HG03045 (cell line): Measurements from ENCODE around the gene PSTK.

Experiments used
- ATAC-seq: cut with Tn5 transposase; IDR thresholded peaks from one replicate; pipeline ENCODE4 v1.9.1; 2021; ENCODE audit warnings: mild to moderate bottlenecking, moderate library complexity; ENCODE audit not compliant: unreplicated experiment

PSTK gene

DNA sequence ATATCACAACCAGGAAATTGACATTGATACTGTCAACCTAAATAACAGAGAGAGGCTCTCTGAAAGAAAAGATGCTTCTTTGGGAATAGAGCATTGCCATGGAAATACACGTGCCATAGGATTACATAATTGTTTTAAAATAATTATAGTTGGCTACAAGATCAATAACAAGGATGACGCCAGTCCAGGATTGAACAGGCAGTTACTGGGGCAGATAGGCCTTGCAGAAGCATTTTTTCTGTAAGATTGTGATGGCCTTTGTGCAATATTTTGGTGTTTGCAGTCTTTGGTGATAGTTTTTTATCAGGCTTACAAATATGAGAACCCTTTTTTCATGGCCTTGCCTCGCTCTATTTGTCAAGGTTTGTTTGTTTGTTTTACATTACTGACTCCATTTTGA, 39.1 kb downstream of the PSTK start:
- ATAC-seq: no peak

DNA sequence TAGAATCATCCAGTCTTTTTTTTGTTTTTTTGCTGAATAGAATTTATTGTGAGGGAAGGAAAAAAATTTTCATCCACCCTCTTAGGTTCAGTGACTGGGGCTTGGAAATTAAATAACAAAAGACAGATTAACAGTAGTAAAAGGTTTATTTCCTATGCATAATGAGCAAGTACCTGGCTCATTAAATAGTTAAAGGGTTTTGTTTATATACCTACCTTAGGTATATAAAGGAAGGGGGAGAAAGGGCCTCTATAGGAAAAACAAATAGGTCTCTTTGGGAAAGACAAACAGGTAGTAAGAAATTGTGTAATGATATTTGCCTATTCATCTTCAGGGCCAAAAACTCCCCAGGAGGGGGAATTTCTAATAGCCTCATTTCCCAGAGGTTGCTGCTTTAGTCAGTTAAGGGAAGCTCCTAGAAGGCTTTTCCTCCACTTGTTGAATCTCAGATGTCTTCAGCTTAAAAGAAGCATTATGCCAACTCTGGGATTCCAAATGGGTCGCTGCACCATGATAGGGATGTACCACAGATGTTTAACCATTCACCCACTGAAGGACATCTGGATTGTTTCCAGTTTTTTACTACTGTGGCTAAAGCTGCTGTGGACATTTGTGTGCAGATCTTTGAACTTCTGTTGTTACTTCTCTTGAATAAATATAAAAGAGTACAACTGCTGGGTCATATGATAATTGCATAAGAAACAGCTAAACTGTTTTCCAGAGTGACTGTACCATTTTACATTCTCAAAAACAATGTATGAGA, 39.9 kb downstream of the PSTK start:
- ATAC-seq: no peak

DNA sequence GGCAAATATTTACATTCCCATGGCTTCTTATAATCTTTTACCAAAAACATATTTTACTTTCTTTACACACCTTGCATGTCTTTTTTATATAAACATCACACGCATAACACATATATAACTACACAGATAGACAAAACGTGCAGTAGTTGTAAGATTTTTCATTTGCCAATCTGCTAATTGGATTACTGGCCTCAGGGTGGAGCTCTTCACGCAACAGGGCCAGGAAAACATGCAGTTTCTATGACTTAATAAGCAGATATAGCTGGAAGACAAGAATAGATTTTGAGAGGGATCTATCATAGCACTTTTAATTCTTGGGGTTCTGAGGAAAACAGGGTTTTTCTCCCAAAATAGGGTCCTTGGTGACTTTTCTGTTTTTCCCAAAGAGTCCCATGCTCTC, 41.3 kb downstream of the PSTK start:
- no peak for ATAC-seq

DNA sequence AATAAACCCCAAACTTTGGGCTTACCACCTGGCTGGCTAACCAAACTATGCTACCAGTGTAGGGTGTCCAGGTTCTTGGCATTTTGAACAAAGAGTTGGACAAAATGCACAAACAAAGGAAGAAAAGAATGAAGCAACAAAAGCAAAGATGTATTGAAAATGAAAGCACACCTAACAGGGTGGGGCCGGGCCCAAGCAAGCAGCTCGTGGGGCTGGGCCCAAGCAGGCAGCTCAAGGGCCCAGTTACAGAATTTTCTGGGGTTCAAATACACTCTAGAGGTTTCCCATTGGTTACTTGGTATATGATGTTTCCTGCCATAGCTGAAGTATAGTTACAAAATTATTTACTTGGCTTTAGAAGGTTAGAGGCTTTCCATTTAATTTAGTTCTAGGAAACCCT, 44.3 kb downstream of the PSTK start:
- no peak for ATAC-seq

DNA sequence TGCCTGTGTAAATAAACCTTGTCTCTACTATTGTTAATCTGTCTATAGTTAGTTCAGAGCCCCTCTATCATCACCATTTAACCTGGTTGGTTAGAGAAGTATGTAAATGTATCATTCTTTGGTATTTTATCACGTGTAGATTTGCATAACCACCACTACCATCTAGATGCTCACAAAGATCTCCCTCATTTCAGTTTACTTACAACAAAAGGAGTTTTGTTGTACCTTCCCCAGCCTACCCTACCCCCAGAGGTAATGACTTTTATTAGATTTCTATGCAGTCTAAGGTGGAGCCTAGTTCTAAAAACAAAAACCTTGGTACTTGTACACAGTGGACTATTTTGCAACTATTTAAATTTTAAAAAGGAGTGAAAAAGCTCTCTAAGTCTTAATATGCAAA, 46.1 kb downstream of the PSTK start:
- ATAC-seq: no peak

DNA sequence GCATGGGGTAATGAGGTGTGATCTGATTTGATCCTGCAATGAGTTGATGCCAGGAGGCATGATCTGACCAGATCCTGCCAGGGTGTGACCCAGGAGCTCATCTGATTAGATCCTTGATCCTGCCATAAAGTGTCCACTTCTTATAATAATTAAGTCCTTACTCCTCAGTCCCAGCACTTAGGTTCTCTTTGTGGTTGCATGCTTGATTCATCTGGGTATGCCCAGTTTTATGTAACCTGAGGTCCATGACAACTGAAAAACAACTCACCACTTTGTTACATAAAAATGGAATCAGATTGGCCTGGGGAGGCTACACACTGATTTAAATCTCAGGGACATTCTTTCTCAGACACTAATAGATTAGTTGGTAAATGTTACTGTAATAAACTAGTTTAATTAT, 47.7 kb downstream of the PSTK start:
- no peak for ATAC-seq

DNA sequence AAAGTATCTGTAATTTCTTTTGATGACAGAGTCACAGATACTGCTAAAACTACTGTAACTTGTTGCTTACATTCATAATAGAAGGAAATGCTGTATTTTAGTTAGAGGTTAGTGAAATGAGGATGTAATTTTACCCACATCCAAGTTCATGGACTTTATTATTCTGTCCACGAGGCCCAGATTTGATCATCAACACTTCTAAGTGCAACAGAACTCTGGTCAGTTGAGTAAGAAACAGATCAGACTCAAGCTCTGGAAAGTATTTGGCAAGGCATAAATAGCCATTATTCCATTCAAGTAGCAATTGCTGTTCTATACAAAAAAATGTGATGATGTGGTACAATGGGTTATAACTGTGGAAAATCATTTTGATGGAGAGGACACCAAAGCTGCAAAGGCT, 50.9 kb downstream of the PSTK start:
- ATAC-seq: no peak

DNA sequence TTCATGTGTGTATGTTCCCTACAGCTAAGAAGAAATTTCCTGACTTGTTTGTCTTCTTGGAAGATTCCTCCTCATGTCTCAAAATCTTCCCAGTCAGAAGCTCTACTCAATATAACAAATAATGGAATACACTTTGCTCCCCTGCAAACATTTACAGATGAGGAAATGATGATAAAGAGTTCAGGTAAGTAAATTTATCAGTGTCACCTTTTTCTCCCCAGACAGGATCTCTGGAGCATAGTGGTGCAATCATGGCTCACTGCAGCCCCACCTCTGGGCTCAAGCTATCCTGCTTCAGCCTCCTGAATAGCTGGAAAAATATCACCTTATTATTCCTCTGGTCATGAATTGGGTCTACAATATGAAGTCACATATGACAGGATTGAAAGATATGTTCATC, 54.1 kb downstream of the PSTK start:
- ATAC-seq: no peak

DNA sequence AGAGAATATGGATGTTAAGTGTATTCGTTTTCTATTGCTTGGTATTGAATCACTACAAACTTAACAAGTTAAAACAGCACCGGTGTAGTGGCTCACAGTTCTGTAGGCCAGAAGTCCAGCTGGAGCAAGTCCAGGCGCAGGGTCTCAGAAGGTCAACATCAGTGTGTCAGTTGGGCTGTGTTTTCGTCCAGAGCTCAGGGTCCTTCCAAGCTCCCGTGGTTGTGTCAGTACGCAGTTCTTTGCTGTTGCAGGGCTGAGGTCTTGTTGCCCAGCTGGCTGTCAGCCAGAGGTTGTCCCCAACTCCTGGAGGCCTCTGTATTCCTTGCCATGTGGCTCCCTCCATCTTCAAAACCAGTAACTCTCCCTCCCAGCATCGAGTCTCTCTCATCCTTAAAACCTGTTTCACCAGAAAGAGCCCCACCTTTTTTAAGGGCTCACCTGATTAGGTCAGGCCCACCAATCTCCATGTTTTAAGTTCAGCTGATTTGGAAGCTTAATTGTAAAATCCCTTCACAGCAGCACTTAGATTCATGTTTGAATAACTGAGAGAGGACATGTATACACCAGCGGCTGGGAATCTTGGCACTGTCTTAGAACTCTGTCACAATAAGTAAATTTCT, 55.4 kb downstream of the PSTK start:
- no peak for ATAC-seq

DNA sequence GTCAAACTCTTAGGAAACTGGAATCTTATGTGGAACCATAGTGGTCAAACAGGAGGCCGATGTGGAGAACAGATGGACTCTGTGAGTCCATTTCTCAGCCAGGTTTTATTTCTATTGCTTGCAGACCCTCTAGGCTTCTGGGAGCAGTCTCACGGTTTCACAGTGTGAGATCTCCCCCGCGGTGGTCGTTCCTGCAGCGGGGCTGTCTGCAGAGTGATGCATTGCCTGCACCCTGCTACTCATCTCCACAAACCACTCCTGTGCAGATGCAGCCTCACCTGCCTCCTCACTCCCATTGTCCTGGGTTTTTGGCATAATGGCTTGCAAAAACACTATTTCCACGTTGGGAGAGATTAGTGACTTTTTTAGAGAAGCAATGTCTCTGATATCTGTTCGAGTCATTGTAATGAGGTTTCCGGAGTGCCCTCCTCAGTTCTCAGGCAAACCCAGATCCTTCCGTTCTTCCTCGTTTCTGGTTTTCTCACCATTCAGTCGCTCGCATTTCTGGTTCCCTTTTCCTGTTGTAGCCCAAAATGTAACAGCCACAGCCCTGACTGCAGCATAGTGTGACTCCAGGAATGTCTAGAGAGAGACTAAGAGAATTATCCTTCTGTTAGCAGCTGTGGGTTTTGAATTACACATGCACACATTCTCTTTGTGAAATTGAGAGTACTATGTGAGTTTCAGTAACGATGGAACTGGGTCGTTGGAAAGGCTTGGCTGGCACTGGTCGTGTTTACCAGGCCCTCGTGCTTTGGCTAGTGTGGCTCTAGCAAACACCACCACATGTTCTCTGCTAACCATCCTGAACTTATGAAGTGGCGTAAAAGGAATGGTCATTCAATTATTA, 58.8 kb downstream of the PSTK start:
- no peak for ATAC-seq

DNA sequence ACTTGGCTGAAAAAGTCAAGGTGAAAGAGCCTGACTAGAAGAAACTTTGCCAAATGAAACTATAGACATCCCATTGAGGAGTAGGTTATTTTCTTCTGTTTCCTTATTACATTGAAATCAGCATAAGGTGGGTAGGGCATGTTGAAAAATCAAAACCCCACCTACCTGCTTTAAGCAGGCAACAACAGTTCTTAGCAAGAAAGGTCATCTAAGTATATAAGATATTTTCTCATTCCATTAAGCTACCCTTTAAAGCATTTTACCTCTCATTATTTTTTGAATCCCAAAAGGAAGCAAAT, 59.4 kb downstream of the PSTK start:
- no peak for ATAC-seq
